GM12872 (cell line): Measurements from ENCODE around the gene PDE10A.

Experiments used
- TF ChIP-seq, protein P1 (sequence below): IDR thresholded peaks from 3 replicates; pipeline ENCODE4 v1.5.1; 2011; ENCODE audit warnings: low read depth, mild to moderate bottlenecking, low read length, moderate library complexity; ENCODE audit not compliant: insufficient read depth

PDE10A gene

GRCh38 chr6:165678429-165678828 is 15.4 kb upstream of the PDE10A start:
- TF ChIP-seq, protein P1, sequence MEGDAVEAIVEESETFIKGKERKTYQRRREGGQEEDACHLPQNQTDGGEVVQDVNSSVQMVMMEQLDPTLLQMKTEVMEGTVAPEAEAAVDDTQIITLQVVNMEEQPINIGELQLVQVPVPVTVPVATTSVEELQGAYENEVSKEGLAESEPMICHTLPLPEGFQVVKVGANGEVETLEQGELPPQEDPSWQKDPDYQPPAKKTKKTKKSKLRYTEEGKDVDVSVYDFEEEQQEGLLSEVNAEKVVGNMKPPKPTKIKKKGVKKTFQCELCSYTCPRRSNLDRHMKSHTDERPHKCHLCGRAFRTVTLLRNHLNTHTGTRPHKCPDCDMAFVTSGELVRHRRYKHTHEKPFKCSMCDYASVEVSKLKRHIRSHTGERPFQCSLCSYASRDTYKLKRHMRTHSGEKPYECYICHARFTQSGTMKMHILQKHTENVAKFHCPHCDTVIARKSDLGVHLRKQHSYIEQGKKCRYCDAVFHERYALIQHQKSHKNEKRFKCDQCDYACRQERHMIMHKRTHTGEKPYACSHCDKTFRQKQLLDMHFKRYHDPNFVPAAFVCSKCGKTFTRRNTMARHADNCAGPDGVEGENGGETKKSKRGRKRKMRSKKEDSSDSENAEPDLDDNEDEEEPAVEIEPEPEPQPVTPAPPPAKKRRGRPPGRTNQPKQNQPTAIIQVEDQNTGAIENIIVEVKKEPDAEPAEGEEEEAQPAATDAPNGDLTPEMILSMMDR, result no peak

GRCh38 chr6:165677091-165677490 is 14.1 kb upstream of the PDE10A start:
- TF ChIP-seq, protein P1, result no peak

GRCh38 chr6:165676435-165677068 is 13.5 kb upstream of the PDE10A start:
- TF ChIP-seq, protein P1, result no peak

DNA sequence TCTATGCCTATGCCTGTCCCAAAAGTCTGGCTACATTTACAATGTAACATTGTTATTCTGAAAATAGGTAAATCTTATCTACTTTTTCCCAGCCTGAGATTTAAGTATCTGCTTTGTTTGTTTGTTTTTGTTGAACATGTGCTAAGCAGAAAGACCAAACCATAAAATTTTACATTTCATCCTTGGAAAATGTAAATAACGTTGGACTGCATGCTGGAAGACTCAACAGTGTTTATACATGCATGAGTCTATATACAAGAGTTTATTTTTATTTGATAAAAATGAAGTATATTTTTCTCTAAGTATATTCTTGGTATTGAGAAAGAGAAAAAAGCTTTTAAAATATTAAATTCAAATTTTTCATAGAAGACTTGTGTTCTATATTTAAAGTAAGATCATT is 12.1 kb upstream of the PDE10A start:
- TF ChIP-seq, protein P1, result no peak

GRCh38 chr6:165674155-165675029 is 11.4 kb upstream of the PDE10A start:
- TF ChIP-seq, protein P1, result no peak

GRCh38 chr6:165671222-165671768 is 8.3 kb upstream of the PDE10A start:
- TF ChIP-seq, protein P1, result no peak

- TF ChIP-seq, protein P1, result no peak
Observed at GRCh38 chr6:165668951-165669350, 5.9 kb upstream of the PDE10A start.
